ENCODE measurements around the gene BTBD6.
A peak's percentile ranks its signal among the peaks of the same experiment; 100 is the strongest.

The BTBD6 gene

GRCh38 chr14:105203701-105204100 is 44.6 kb upstream of the BTBD6 start:
- no peak for TF ChIP-seq TCF12 (IDR thresholded peaks at IDR 0.05; ENCODE audit: low read depth)
- no peak for TF ChIP-seq USF1 (IDR thresholded peaks at IDR 0.05)
- TF ChIP-seq MAX (IDR thresholded peaks at IDR 0.05): no peak
- TF ChIP-seq, protein P1, sequence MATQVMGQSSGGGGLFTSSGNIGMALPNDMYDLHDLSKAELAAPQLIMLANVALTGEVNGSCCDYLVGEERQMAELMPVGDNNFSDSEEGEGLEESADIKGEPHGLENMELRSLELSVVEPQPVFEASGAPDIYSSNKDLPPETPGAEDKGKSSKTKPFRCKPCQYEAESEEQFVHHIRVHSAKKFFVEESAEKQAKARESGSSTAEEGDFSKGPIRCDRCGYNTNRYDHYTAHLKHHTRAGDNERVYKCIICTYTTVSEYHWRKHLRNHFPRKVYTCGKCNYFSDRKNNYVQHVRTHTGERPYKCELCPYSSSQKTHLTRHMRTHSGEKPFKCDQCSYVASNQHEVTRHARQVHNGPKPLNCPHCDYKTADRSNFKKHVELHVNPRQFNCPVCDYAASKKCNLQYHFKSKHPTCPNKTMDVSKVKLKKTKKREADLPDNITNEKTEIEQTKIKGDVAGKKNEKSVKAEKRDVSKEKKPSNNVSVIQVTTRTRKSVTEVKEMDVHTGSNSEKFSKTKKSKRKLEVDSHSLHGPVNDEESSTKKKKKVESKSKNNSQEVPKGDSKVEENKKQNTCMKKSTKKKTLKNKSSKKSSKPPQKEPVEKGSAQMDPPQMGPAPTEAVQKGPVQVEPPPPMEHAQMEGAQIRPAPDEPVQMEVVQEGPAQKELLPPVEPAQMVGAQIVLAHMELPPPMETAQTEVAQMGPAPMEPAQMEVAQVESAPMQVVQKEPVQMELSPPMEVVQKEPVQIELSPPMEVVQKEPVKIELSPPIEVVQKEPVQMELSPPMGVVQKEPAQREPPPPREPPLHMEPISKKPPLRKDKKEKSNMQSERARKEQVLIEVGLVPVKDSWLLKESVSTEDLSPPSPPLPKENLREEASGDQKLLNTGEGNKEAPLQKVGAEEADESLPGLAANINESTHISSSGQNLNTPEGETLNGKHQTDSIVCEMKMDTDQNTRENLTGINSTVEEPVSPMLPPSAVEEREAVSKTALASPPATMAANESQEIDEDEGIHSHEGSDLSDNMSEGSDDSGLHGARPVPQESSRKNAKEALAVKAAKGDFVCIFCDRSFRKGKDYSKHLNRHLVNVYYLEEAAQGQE (IDR thresholded peaks at IDR 0.05; ENCODE audit: low read depth): no peak
- TF ChIP-seq NFIC (IDR thresholded peaks at IDR 0.05): no peak
- no peak for TF ChIP-seq FOXM1 (IDR thresholded peaks at IDR 0.05; ENCODE audit: borderline replicate concordance, low read depth)

- TF ChIP-seq TCF12 (IDR thresholded peaks at IDR 0.05; ENCODE audit: low read depth): peak; percentile 56; the same call in 1 of the 2 replicates
- TF ChIP-seq MAX (IDR thresholded peaks at IDR 0.05): peak; percentile 89
- peak; percentile 55; the same call in 1 of the 2 replicates for TF ChIP-seq TEAD4 (IDR thresholded peaks at IDR 0.05)
- no peak for TF ChIP-seq ZBTB7A (IDR thresholded peaks at IDR 0.05; ENCODE audit: low read depth)
- TF ChIP-seq USF1 (IDR thresholded peaks at IDR 0.05): peak; percentile 92
- TF ChIP-seq EGR1 (IDR thresholded peaks at IDR 0.05): 0 out of 2 replicates have a peak, but pooled peaks have one; percentile 20
- TF ChIP-seq RAD21 (IDR thresholded peaks at IDR 0.05; ENCODE audit: low read depth): no peak
- TF ChIP-seq NFIC (IDR thresholded peaks at IDR 0.05): peak; percentile 55
Observed at GRCh38 chr14:105204206-105204930, 44.0 kb upstream of the BTBD6 start.

DNA sequence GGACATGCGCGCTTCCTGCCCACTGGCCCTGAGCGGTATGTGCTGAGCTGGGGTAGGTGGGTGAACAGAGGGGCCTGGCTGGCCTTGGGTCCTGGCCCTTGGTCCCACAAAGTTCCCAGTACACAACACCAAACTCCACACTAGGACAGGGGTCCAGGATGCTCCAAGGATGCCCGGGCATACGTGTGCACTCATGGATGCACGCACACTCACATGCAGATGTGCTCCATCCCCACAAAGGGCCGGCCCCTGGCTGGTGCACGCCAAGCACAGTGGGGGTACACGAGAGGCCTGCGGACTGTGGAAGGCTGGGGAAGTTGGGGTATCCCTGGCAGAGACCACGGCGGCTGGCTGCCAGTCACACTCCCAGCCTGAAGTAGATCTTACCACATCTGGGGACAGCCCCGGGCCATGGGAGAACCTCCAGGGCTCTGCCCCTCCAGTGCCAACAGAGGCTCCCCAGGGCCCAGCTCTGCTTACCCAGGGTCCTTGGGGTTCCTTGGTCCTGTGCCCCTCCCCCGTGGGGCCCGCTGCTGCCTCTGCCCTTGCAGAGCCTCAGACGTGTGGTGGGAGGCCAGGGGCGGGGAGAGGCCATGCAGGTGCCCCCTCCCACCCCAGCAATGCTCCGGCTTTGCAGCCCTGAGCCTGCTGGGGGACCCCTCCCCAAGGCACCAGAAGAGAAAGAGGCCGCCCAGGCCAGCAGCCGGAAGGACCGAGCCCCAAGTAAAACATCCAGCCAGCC is 43.2 kb upstream of the BTBD6 start:
- TF ChIP-seq ZBTB7A (IDR thresholded peaks at IDR 0.05; ENCODE audit: low read depth): 0 out of 2 replicates have a peak, but pooled peaks have one; percentile 31
- no peak for TF ChIP-seq CEBPB (IDR thresholded peaks at IDR 0.05)

- TF ChIP-seq NFIC (IDR thresholded peaks at IDR 0.05): no peak
- no peak for TF ChIP-seq EP300 (IDR thresholded peaks at IDR 0.05; ENCODE audit: borderline replicate concordance)
Observed at GRCh38 chr14:105205673-105206208, 42.6 kb upstream of the BTBD6 start.

DNA sequence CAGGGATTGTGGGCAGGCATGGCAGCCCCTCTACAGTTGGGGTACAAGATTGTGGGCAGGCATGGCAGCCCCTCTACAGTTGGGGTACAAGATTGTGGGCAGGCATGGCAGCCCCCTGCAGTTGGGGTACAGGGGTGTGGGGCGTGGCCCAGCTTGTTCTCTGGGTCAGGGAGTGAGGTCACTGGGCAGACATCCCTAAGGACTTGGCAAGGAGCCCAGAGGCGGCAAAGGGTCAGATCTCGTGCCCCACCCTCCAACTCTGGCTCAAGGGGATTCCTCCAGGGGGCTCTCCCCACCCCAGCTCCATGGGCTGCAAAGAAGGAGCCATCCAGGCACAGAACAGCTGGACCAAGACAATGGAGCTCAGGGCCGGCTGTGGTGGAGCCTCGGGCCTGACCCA is 41.5 kb upstream of the BTBD6 start:
- TF ChIP-seq RAD21 (IDR thresholded peaks at IDR 0.05; ENCODE audit: low read depth) (no peak), NFIC (IDR thresholded peaks at IDR 0.05) (0 out of 2 replicates have a peak, but pooled peaks have one; percentile 33)

DNA sequence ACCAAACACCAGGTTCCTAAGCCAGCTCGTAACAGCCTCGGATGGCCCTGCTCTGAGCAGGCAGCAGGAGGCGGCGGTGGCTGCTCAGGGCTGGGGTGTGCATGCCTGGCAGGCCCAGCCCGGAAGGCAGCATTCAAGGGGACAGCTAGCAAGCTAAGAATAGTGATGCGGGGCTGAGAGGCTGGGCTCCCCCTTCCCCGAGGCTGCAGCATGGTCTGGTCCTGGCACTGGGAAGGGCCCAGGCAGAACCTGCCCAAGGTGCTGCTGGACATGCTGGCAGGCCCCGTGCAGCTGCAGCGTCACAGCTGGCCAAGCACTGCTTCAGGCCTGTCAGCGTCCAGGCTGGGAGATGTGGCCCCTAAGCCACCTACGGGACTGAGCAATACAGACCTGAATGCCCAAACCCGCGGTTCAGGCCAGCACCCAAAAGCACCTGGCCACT is 40.9 kb upstream of the BTBD6 start:
- no peak for TF ChIP-seq EGR1 (IDR thresholded peaks at IDR 0.05)
- no peak for TF ChIP-seq TAF1 (IDR thresholded peaks at IDR 0.05; ENCODE audit: low read depth)
- TF ChIP-seq NFIC (IDR thresholded peaks at IDR 0.05): no peak
- TF ChIP-seq CREB1 (IDR thresholded peaks at IDR 0.05; ENCODE audit: low read depth): no peak
- TF ChIP-seq, protein P1 (IDR thresholded peaks at IDR 0.05; ENCODE audit: low read depth): no peak
- TF ChIP-seq USF1 (IDR thresholded peaks at IDR 0.05): no peak
- TF ChIP-seq MAX (IDR thresholded peaks at IDR 0.05): no peak
- TF ChIP-seq CEBPB (IDR thresholded peaks at IDR 0.05): no peak
- no peak for TF ChIP-seq RAD21 (IDR thresholded peaks at IDR 0.05; ENCODE audit: low read depth)
- TF ChIP-seq FOXM1 (IDR thresholded peaks at IDR 0.05; ENCODE audit: borderline replicate concordance, low read depth): no peak
- no peak for TF ChIP-seq TEAD4 (IDR thresholded peaks at IDR 0.05)
- no peak for TF ChIP-seq TCF12 (IDR thresholded peaks at IDR 0.05; ENCODE audit: low read depth)
- TF ChIP-seq ZBTB7A (IDR thresholded peaks at IDR 0.05; ENCODE audit: low read depth): no peak
- TF ChIP-seq YY1 (IDR thresholded peaks at IDR 0.05; ENCODE audit: low read depth): no peak
- no peak for TF ChIP-seq EP300 (IDR thresholded peaks at IDR 0.05; ENCODE audit: borderline replicate concordance)
